ENCODE measurements around the gene ST6GALNAC3. TPM values are rescaled to one million over a fixed set of nuclear protein-coding genes. Genes with fewer than 3 reads are reported as not detected.

Gene ST6GALNAC3
- total RNA-seq, 6 experiments from 2014 or later, result 1.00 to 1.7 (median 1.2) TPM

- no peaks in the 10 kb centered on the region; the same call in 1 of the 2 replicates for H3K27me3 Mint-ChIP-seq (ENCODE audit: insufficient read depth)
- peaks cover 12% of the 10 kb centered on the region for H3K9me3 Mint-ChIP-seq
- H3K36me3 Mint-ChIP-seq (ENCODE audit: low read depth), result no peaks in the 10 kb centered on the region
Observed at GRCh38 chr1:76576876-76577524, 502.5 kb downstream of the ST6GALNAC3 start.

GRCh38 chr1:76577525-76578185, 503.1 kb downstream of the ST6GALNAC3 start:
- no peaks in the 10 kb centered on the region for H3K4me1 Mint-ChIP-seq (ENCODE audit: low read depth)
- H3K4me3 Mint-ChIP-seq, result no peak overlapping the region
- no peak for DNase-seq
- TF ChIP-seq CTCF (IDR thresholded peaks at IDR 0.05), result no peak
- no peaks in the 10 kb centered on the region for H3K36me3 Mint-ChIP-seq (ENCODE audit: low read depth)
- no peak overlapping the region for H3K27ac Mint-ChIP-seq
- no peaks in the 10 kb centered on the region; the same call in 1 of the 2 replicates for H3K27me3 Mint-ChIP-seq (ENCODE audit: insufficient read depth)
- peaks cover 11% of the 10 kb centered on the region for H3K9me3 Mint-ChIP-seq

More at GRCh38 chr1:76576876-76577524, 502.5 kb downstream of the ST6GALNAC3 start:
- Mint-ChIP-seq H3K4me1 (ENCODE audit: low read depth) (no peaks in the 10 kb centered on the region), H3K27ac (no peak overlapping the region), H3K4me3 (no peak overlapping the region)
- TF ChIP-seq CTCF (IDR thresholded peaks at IDR 0.05), result no peak
- no peak for DNase-seq

GRCh38 chr1:76580206-76580605, 505.7 kb downstream of the ST6GALNAC3 start:
- Mint-ChIP-seq H3K4me1 (ENCODE audit: low read depth) (no peaks in the 10 kb centered on the region), H3K27ac (no peak overlapping the region), H3K27me3 (ENCODE audit: insufficient read depth) (no peaks in the 10 kb centered on the region; the same call in 1 of the 2 replicates), H3K36me3 (ENCODE audit: low read depth) (no peaks in the 10 kb centered on the region), H3K9me3 (peaks cover 9% of the 10 kb centered on the region), H3K4me3 (no peak overlapping the region)
- DNase-seq, result no peak
- TF ChIP-seq CTCF (IDR thresholded peaks at IDR 0.05), result no peak

DNA sequence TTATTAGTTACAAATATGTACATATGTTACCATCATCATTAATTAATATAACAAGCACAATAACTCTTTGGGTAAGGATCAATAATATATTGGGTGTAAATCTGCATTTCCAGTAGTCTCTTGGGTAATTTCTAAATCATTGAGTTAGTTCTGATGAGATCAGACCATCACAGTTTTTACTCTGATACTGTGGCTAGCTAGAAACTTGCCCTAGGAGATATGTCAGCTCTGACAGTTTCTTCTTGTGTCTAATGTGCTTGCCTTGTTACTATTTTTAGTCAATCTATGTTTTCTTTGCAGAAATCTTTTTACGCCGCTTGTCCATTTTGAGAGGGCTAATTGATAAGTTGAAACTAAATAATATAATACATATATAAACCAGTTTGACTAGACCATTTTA, 507.2 kb downstream of the ST6GALNAC3 start:
- H3K36me3 Mint-ChIP-seq (ENCODE audit: low read depth), result no peaks in the 10 kb centered on the region
- H3K27me3 Mint-ChIP-seq (ENCODE audit: insufficient read depth), result no peaks in the 10 kb centered on the region; the same call in 1 of the 2 replicates
- TF ChIP-seq CTCF (IDR thresholded peaks at IDR 0.05), result no peak
- H3K27ac Mint-ChIP-seq, result no peak overlapping the region
- DNase-seq, result no peak
- H3K4me3 Mint-ChIP-seq, result no peak overlapping the region
- no peaks in the 10 kb centered on the region for H3K4me1 Mint-ChIP-seq (ENCODE audit: low read depth)
- H3K9me3 Mint-ChIP-seq, result peaks cover 9% of the 10 kb centered on the region

DNA sequence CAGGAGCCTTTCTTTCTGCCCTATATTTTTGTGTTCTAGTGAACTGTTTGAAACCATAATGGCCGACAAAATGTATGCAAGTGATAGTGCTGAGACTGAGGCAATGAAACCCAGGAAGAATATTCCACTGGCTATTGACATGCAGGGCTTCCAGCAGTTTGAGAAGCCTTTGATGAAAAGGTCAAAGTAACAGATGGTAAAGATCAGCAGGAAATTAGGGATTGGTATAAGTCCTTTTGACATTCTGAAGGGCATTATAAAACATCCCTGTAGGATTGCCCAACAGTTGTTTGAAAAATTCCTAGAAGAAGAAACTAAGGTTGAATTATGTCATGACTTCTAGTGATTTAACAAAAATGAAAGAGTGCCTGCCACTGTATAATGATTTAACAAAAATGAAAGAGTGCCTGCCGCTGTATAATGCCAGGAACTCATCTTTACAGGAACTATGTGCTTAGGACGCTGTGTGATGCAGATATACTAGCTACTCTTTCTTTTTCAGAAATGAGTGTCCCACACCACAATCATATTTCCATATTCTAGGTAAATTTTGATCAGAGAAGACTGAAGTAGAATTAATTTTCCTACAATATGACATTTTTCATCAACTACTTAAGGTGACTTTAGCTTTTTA, 508.8 kb downstream of the ST6GALNAC3 start:
- peaks cover 9% of the 10 kb centered on the region for H3K9me3 Mint-ChIP-seq
- no peak for TF ChIP-seq CTCF (IDR thresholded peaks at IDR 0.05)
- H3K27me3 Mint-ChIP-seq (ENCODE audit: insufficient read depth), result no peaks in the 10 kb centered on the region
- no peaks in the 10 kb centered on the region for H3K36me3 Mint-ChIP-seq (ENCODE audit: low read depth)
- no peak overlapping the region for H3K4me3 Mint-ChIP-seq
- DNase-seq, result no peak
- H3K27ac Mint-ChIP-seq, result no peak overlapping the region
- H3K4me1 Mint-ChIP-seq (ENCODE audit: low read depth), result no peaks in the 10 kb centered on the region

Measured in HFFc6 (cell line).